GM21529 (cell line): ENCODE measurements around the gene TRAF3IP1.
"Not testable (repeated sequence)": the region's sequence is repeated elsewhere in the genome, so short reads cannot be mapped to it uniquely, and the experiment has no call there.

Experiments
- ATAC-seq: cut with Tn5 transposase; IDR thresholded peaks from one replicate; pipeline ENCODE4 v1.9.1; 2021; ENCODE audit not compliant: unreplicated experiment

The TRAF3IP1 gene

GRCh38 chr2:238306672-238306998 lies 13.7 kb upstream of the TRAF3IP1 start:
- no peak for ATAC-seq

- no peak for ATAC-seq
Observed at GRCh38 chr2:238308177-238308576, 12.1 kb upstream of the TRAF3IP1 start.

- ATAC-seq, result not testable (repeated sequence)
Observed at GRCh38 chr2:238310721-238311120, 9.6 kb upstream of the TRAF3IP1 start.

- no peak for ATAC-seq
Observed at GRCh38 chr2:238313289-238313990, 6.9 kb upstream of the TRAF3IP1 start.

- ATAC-seq, result no peak
Observed at GRCh38 chr2:238313991-238314350, 6.3 kb upstream of the TRAF3IP1 start.

GRCh38 chr2:238314576-238314975 lies 5.7 kb upstream of the TRAF3IP1 start:
- no peak for ATAC-seq

- ATAC-seq, result no peak
Observed at GRCh38 chr2:238315031-238315595, 5.2 kb upstream of the TRAF3IP1 start.

- peak; percentile 39 for ATAC-seq
Observed at GRCh38 chr2:238320648-238321281, 447 bp downstream of the TRAF3IP1 start.

GRCh38 chr2:238321467-238321866 lies 1.1 kb downstream of the TRAF3IP1 start:
- ATAC-seq, result no peak

GRCh38 chr2:238322001-238322411 lies 1.7 kb downstream of the TRAF3IP1 start:
- ATAC-seq, result no peak

- not testable (repeated sequence) for ATAC-seq
Observed at GRCh38 chr2:238324248-238324647, 3.9 kb downstream of the TRAF3IP1 start.

- no peak for ATAC-seq
Observed at GRCh38 chr2:238325694-238326093, 5.4 kb downstream of the TRAF3IP1 start.

GRCh38 chr2:238326801-238327365 lies 6.6 kb downstream of the TRAF3IP1 start:
- no peak for ATAC-seq

GRCh38 chr2:238327751-238328150 lies 7.4 kb downstream of the TRAF3IP1 start:
- no peak for ATAC-seq

- ATAC-seq, result no peak
Observed at GRCh38 chr2:238330391-238330790, 10.1 kb downstream of the TRAF3IP1 start.

GRCh38 chr2:238331916-238332315 lies 11.6 kb downstream of the TRAF3IP1 start:
- ATAC-seq, result no peak

- ATAC-seq, result no peak
Observed at GRCh38 chr2:238334885-238335284, 14.6 kb downstream of the TRAF3IP1 start.

- not testable (repeated sequence) for ATAC-seq
Observed at GRCh38 chr2:238335591-238335990, 15.3 kb downstream of the TRAF3IP1 start.

GRCh38 chr2:238336151-238336550 lies 15.8 kb downstream of the TRAF3IP1 start:
- ATAC-seq, result no peak

GRCh38 chr2:238336793-238337444 lies 16.6 kb downstream of the TRAF3IP1 start:
- ATAC-seq, result no peak

- no peak for ATAC-seq
Observed at GRCh38 chr2:238337846-238338245, 17.5 kb downstream of the TRAF3IP1 start.
